ENCODE measurements around the gene ULK2. TPM values are rescaled to one million over a fixed set of nuclear protein-coding genes. Genes with fewer than 3 reads are reported as not detected.

Gene ULK2
- total and polyA plus RNA-seq, 10 of the 15 experiments (the other 5 are each of a cell fraction or from before 2014, with no cell fraction given), result 0.29 to 5.3 (median 1.6) TPM

DNA sequence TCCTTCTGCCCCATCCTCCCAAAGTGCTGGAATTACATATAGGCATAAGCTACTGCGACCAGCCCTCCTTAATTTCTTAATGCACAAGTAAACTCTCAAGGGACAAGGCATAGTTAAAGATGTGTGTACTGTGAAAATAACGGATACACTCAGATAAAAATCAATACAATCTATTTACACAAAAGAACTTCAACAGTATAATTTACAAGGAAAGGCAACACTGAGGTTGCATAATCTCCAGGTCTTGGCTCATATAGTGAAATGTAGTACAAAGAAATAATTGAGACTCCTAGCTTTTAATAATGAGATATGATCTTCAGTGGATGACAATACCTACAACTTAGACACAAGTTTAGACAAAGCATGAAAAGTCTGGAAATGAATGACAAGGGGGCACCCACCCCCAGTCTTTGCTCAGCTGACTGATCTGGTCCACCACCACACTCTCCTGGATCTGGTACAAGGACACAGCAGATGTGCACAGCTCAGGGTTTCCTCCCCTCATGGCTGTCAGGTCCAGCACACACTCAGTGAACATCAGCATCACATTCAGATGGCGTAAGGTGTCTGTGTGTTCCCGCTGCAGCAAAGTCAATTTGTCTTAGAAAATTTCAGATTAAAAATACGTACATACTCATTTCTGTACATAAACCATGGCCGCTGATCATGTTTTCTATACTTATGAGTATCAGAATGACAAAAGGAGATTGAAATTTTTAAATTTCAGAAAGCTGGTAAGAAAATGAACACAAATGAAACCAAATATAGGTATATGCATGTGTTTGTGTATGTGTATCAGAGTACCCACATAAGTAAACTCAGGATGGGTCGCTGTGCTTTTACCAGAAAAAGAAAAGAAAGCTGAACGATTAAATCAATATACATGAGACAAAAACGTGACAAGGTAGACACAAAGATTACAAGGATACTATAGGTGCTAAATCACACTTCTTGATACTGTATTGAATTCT lies 86.0 kb downstream of the ULK2 start:
- Histone ChIP-seq H3K27ac (ENCODE audit: control insufficient read depth, insufficient read depth) (no peak overlapping the region), H3K36me3 (ENCODE audit: control insufficient read depth in 2 of 2, insufficient read depth in 2 of 2, low read length in 1 of 2) (no peaks in the 10 kb centered on the region), H3K4me2 (ENCODE audit: control insufficient read depth, insufficient read depth) (no peak overlapping the region), H3K27me3 (replicated peaks in 1 of 2; ENCODE audit: control insufficient read depth in 2 of 2, insufficient read depth in 2 of 2, low read length in 1 of 2) (no peaks in the 10 kb centered on the region), H4K20me1 (ENCODE audit: control insufficient read depth, insufficient read depth) (no peaks in the 10 kb centered on the region), H3K4me3 (no peak overlapping the region), H2AFZ (ENCODE audit: control insufficient read depth, low read depth, low read length) (no peak overlapping the region), H3K9me3 (replicated peaks; ENCODE audit: control insufficient read depth, insufficient read depth, low read length) (no peaks in the 10 kb centered on the region), H3K4me1 (ENCODE audit: control insufficient read depth, insufficient read depth, low read length) (no peaks in the 10 kb centered on the region), H3K9ac (ENCODE audit: control insufficient read depth, insufficient read depth, low read length) (no peak overlapping the region), H3K79me2 (ENCODE audit: control insufficient read depth, insufficient read depth, low read length) (no peaks in the 10 kb centered on the region)
- TF ChIP-seq SMC3 (IDR thresholded peaks at IDR 0.05; ENCODE audit: borderline replicate concordance, low read length) (no peak), EGR1 (IDR thresholded peaks at IDR 0.05; ENCODE audit: borderline replicate concordance in 1 of 2, low read depth in 2 of 2, low read length in 2 of 2) (no peak), NFXL1 (IDR thresholded peaks at IDR 0.05; ENCODE audit: borderline replicate concordance) (no peak), GATAD2B (conservative IDR thresholded peaks at IDR 0.05; ENCODE audit: low read depth) (no peak), PAX5 (IDR thresholded peaks at IDR 0.05; ENCODE audit: borderline replicate concordance, low read depth, low read length) (no peak), NRF1 (conservative IDR thresholded peaks at IDR 0.05; ENCODE audit: low read depth, low read length) (no peak), CHD4 (IDR thresholded peaks at IDR 0.05) (no peak), POU2F2 (IDR thresholded peaks at IDR 0.05; ENCODE audit: borderline replicate concordance, low read depth, low read length) (no peak), KLF5 (IDR thresholded peaks at IDR 0.05; ENCODE audit: partially characterized antibody) (no peak)
- TF ChIP-seq, protein P1, sequence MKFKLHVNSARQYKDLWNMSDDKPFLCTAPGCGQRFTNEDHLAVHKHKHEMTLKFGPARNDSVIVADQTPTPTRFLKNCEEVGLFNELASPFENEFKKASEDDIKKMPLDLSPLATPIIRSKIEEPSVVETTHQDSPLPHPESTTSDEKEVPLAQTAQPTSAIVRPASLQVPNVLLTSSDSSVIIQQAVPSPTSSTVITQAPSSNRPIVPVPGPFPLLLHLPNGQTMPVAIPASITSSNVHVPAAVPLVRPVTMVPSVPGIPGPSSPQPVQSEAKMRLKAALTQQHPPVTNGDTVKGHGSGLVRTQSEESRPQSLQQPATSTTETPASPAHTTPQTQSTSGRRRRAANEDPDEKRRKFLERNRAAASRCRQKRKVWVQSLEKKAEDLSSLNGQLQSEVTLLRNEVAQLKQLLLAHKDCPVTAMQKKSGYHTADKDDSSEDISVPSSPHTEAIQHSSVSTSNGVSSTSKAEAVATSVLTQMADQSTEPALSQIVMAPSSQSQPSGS (IDR thresholded peaks at IDR 0.05; ENCODE audit: low read length), result no peak
- TF ChIP-seq, protein P2, sequence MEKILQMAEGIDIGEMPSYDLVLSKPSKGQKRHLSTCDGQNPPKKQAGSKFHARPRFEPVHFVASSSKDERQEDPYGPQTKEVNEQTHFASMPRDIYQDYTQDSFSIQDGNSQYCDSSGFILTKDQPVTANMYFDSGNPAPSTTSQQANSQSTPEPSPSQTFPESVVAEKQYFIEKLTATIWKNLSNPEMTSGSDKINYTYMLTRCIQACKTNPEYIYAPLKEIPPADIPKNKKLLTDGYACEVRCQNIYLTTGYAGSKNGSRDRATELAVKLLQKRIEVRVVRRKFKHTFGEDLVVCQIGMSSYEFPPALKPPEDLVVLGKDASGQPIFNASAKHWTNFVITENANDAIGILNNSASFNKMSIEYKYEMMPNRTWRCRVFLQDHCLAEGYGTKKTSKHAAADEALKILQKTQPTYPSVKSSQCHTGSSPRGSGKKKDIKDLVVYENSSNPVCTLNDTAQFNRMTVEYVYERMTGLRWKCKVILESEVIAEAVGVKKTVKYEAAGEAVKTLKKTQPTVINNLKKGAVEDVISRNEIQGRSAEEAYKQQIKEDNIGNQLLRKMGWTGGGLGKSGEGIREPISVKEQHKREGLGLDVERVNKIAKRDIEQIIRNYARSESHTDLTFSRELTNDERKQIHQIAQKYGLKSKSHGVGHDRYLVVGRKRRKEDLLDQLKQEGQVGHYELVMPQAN (conservative IDR thresholded peaks at IDR 0.05), result no peak
- TF ChIP-seq, protein P3, sequence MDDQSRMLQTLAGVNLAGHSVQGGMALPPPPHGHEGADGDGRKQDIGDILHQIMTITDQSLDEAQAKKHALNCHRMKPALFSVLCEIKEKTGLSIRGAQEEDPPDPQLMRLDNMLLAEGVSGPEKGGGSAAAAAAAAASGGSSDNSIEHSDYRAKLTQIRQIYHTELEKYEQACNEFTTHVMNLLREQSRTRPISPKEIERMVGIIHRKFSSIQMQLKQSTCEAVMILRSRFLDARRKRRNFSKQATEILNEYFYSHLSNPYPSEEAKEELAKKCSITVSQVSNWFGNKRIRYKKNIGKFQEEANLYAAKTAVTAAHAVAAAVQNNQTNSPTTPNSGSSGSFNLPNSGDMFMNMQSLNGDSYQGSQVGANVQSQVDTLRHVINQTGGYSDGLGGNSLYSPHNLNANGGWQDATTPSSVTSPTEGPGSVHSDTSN (IDR thresholded peaks at IDR 0.05; ENCODE audit: insufficient replicate concordance, low read depth, low read length), result no peak
- TF ChIP-seq, protein P4, sequence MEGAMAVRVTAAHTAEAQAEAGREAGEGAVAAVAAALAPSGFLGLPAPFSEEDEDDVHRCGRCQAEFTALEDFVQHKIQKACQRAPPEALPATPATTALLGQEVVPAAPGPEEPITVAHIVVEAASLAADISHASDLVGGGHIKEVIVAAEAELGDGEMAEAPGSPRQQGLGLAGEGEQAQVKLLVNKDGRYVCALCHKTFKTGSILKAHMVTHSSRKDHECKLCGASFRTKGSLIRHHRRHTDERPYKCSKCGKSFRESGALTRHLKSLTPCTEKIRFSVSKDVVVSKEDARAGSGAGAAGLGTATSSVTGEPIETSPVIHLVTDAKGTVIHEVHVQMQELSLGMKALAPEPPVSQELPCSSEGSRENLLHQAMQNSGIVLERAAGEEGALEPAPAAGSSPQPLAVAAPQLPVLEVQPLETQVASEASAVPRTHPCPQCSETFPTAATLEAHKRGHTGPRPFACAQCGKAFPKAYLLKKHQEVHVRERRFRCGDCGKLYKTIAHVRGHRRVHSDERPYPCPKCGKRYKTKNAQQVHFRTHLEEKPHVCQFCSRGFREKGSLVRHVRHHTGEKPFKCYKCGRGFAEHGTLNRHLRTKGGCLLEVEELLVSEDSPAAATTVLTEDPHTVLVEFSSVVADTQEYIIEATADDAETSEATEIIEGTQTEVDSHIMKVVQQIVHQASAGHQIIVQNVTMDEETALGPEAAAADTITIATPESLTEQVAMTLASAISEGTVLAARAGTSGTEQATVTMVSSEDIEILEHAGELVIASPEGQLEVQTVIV (IDR thresholded peaks at IDR 0.05; ENCODE audit: borderline replicate concordance, partially characterized antibody), result no peak
- ATAC-seq, result no peak
- 22% methylated on average over 9 of the region's 9 CpGs for WGBS (ENCODE audit: insufficient coverage, insufficient replicate concordance, low lambda C conversion rate, missing lambda C conversion rate)
- POLR2A ChIA-PET, result no interaction called here
- RAD21 ChIA-PET (ENCODE audit: unreplicated experiment), result no interaction called here
- BruUV-seq (replicated peaks), result no TSS peak
- SMC1A ChIA-PET (ENCODE audit: uncharacterized antibody, unreplicated experiment), result interaction anchor here (0.6 to 0.9 kb wide), 2 partner anchors 87 to 256 kb away, joined by 3 read pairs; no protein-coding TSS in a partner anchor
- intact Hi-C loops (cut with micrococcal nuclease; ENCODE audit: unreplicated experiment) (no loop called here), in situ Hi-C loops (cut with MboI) (no loop called here)
- CTCF ChIA-PET, result no interaction called here
- no peak for FAIRE-seq
- no peak for DNase-seq (ENCODE audit: low read depth, low spot score)
